ENCODE results near the gene HECTD1. TPM values are rescaled to one million over a fixed set of nuclear protein-coding genes. Genes with fewer than 3 reads are reported as not detected.
A peak's percentile ranks its signal among the peaks of the same experiment; 100 is the strongest.

HECTD1 gene
- polyA plus RNA-seq, 1 of the 3 experiments (the other 2 are of a cell fraction), result 43.2 TPM

- WGBS (ENCODE audit: low lambda C conversion rate), result 95% methylated on average over 2 of the region's 2 CpGs
These were observed 132.4 kb downstream of the HECTD1 start for GRCh38 chr14:31075144-31075543.

GRCh38 chr14:31071151-31071550, 136.4 kb downstream of the HECTD1 start:
- ChIA-PET CTCF (no interaction called here), POLR2A (no interaction called here)
- Histone ChIP-seq H3K4me3 (ENCODE audit: low read depth in 2 of 2, low read length in 1 of 2) (no peak overlapping the region), H3K4me1 (ENCODE audit: control insufficient read depth in 1 of 2, insufficient read depth in 2 of 2, low read depth in 1 of 2, low read length in 1 of 2) (no peaks in the 10 kb centered on the region), H3K9me3 (no peaks in the 10 kb centered on the region), H2AFZ (ENCODE audit: low read depth) (no peak overlapping the region), H3K9ac (no peak overlapping the region), H4K20me1 (ENCODE audit: insufficient read depth) (no peaks in the 10 kb centered on the region), H3K36me3 (replicated peaks in 1 of 2; ENCODE audit: control insufficient read depth in 1 of 2, insufficient read depth in 2 of 2, low read length in 1 of 2) (peaks cover 0 to 6% of the 10 kb centered on the region in 2 experiments), H3K9me2 (no peaks in the 10 kb centered on the region), H3K27ac (ENCODE audit: low read depth in 2 of 2, low read length in 1 of 2) (peak overlapping the region in 1 of 2 experiments; percentile 31; a peak in 2 of 4 replicates), H3K27me3 (ENCODE audit: insufficient read depth) (no peaks in the 10 kb centered on the region), H3K79me2 (ENCODE audit: insufficient read depth) (no peaks in the 10 kb centered on the region), H3F3A (replicated peaks; ENCODE audit: insufficient read depth) (no peaks in the 10 kb centered on the region), H3K4me2 (no peak overlapping the region)
- 83% methylated on average over 2 of the region's 2 CpGs for WGBS (ENCODE audit: low lambda C conversion rate)
- TF ChIP-seq IRF3 (IDR thresholded peaks at IDR 0.05; ENCODE audit: low read depth, low read length), result no peak
- no peak for TF ChIP-seq RCOR1 (IDR thresholded peaks at IDR 0.05; ENCODE audit: low read length)
- TF ChIP-seq CHD2 (IDR thresholded peaks at IDR 0.05; ENCODE audit: low read length, partially characterized antibody), result no peak
- TF ChIP-seq NRF1 (IDR thresholded peaks at IDR 0.05; ENCODE audit: low read depth, low read length), result no peak
- no peak for TF ChIP-seq TEAD4 (IDR thresholded peaks at IDR 0.05; ENCODE audit: borderline replicate concordance, insufficient read depth)
- no peak for TF ChIP-seq GATA2 (CRISPR knock-in tag; IDR thresholded peaks at IDR 0.05)
- peak; percentile 35 for TF ChIP-seq PBX3 (IDR thresholded peaks at IDR 0.05)
- no peak for TF ChIP-seq SIN3A (IDR thresholded peaks at IDR 0.05; ENCODE audit: borderline replicate concordance, low read depth, low read length)
- DNase-seq, result no peak

More at GRCh38 chr14:31075144-31075543, 132.4 kb downstream of the HECTD1 start:
- Histone ChIP-seq H4K20me1 (ENCODE audit: insufficient read depth) (no peaks in the 10 kb centered on the region), H3K4me3 (ENCODE audit: low read depth in 2 of 2, low read length in 1 of 2) (no peak overlapping the region), H3K4me1 (ENCODE audit: control insufficient read depth in 1 of 2, insufficient read depth in 2 of 2, low read depth in 1 of 2, low read length in 1 of 2) (no peaks in the 10 kb centered on the region), H3K9ac (no peak overlapping the region), H3K4me2 (no peak overlapping the region), H3F3A (replicated peaks; ENCODE audit: insufficient read depth) (no peaks in the 10 kb centered on the region), H3K27me3 (ENCODE audit: insufficient read depth) (no peaks in the 10 kb centered on the region), H3K36me3 (replicated peaks in 1 of 2; ENCODE audit: control insufficient read depth in 1 of 2, insufficient read depth in 2 of 2, low read length in 1 of 2) (peaks cover 0 to 10% of the 10 kb centered on the region in 2 experiments), H3K9me2 (no peaks in the 10 kb centered on the region), H3K9me3 (no peaks in the 10 kb centered on the region), H2AFZ (ENCODE audit: low read depth) (no peak overlapping the region), H3K27ac (ENCODE audit: low read depth in 2 of 2, low read length in 1 of 2) (no peak overlapping the region), H3K79me2 (ENCODE audit: insufficient read depth) (no peaks in the 10 kb centered on the region)
- ChIA-PET CTCF (no interaction called here), POLR2A (no interaction called here)
- no peak for DNase-seq
- no peak for TF ChIP-seq FOXJ3 (CRISPR knock-in tag; IDR thresholded peaks at IDR 0.05)
- TF ChIP-seq TCF12 (IDR thresholded peaks at IDR 0.05), result no peak
- TF ChIP-seq RCOR1 (IDR thresholded peaks at IDR 0.05; ENCODE audit: low read length), result no peak
- TF ChIP-seq SIN3A (IDR thresholded peaks at IDR 0.05; ENCODE audit: borderline replicate concordance, low read depth, low read length), result no peak
- TF ChIP-seq FOXM1 (IDR thresholded peaks at IDR 0.05; ENCODE audit: low read depth), result no peak
- TF ChIP-seq MAX (IDR thresholded peaks at IDR 0.05; ENCODE audit: low read depth), result no peak
- TF ChIP-seq YY1 (IDR thresholded peaks at IDR 0.05; ENCODE audit: low read depth), result no peak
- TF ChIP-seq EP300 (IDR thresholded peaks at IDR 0.05; ENCODE audit: borderline replicate concordance in 1 of 2, low read depth in 1 of 2, low read length in 1 of 2), result no peak
- TF ChIP-seq MXI1 (IDR thresholded peaks at IDR 0.05; ENCODE audit: low read depth, low read length), result no peak
- no peak for TF ChIP-seq MEF2A (IDR thresholded peaks at IDR 0.05; ENCODE audit: borderline replicate concordance, low read depth)
